CD4-positive, alpha-beta T cell (primary cell): Measurements from ENCODE around the gene PCK2. TPM values are rescaled to one million over a fixed set of nuclear protein-coding genes. Genes with fewer than 3 reads are reported as not detected.

Experiments used
- ATAC-seq: fragments of 200-7000 bp; cut with Tn5 transposase; one replicate; pipeline ENCODE4 v1.10.0; 2022; ENCODE audit warnings: mild to moderate bottlenecking; ENCODE audit not compliant: poor library complexity
- CTCF ChIA-PET: fragments of 350-600 bp; sonication (Branson Sonifier 250); formaldehyde crosslinking; loops from one replicate; lab custom pipeline; 2021; ENCODE audit warnings: antibody characterized with exemption, inconsistent platforms; lab: Charles Lee
- POLR2A ChIA-PET: fragments of 350-600 bp; sonication (Branson Sonifier 250); formaldehyde crosslinking; loops from one replicate; lab custom pipeline; 2021; ENCODE audit warnings: antibody characterized with exemption, inconsistent platforms; lab: Charles Lee
- DNase-seq, 14 experiments: peaks; one replicate each; pipeline ENCODE4 v3.0.0-alpha.2; 2013 to 2020; ENCODE audit warnings: mixed read lengths in 2 of 14
- H3K27ac ChIP-seq, 2 donors: one replicate each; pipeline versions ENCODE4 v1.5.1 to v1.7.0; 2013; ENCODE audit warnings: low read length in 2 of 2, low read depth in 1 of 2, mild to moderate bottlenecking in 1 of 2
- H3K27me3 ChIP-seq, 2 experiments: 1 replicate in 1 of 2; 2 replicates in 1 of 2; pipeline versions ENCODE4 v1.6.1 to v1.7.0; 2013; ENCODE audit warnings: low read length in 2 of 2, control low read depth in 1 of 2, mild to moderate bottlenecking in 1 of 2, moderate library complexity in 1 of 2; ENCODE audit not compliant: insufficient read depth in 2 of 2, control insufficient read depth in 1 of 2
- H3K36me3 ChIP-seq: one replicate; pipeline ENCODE4 v1.6.1; 2013; ENCODE audit warnings: low read length, control low read depth; ENCODE audit not compliant: insufficient read depth
- H3K4me1 ChIP-seq: one replicate; pipeline ENCODE4 v1.6.1; 2013; ENCODE audit warnings: low read length, control low read depth; ENCODE audit not compliant: insufficient read depth
- H3K4me3 ChIP-seq: one replicate; pipeline ENCODE4 v1.5.1; 2013; ENCODE audit warnings: mild to moderate bottlenecking, low read length, moderate library complexity
- H3K9me3 ChIP-seq, 2 experiments: 1 replicate in 1 of 2; 2 replicates in 1 of 2; pipeline versions ENCODE4 v1.6.1 to v1.7.0; 2013; ENCODE audit warnings: low read length in 2 of 2, mild to moderate bottlenecking in 2 of 2, control low read depth in 1 of 2, moderate library complexity in 1 of 2; ENCODE audit not compliant: control insufficient read depth in 1 of 2, insufficient read depth in 1 of 2
- H3K27ac Mint-ChIP-seq: one replicate; pipeline ENCODE4 v1.8.0; 2020; ENCODE audit warnings: mixed read lengths
- H3K27me3 Mint-ChIP-seq: one replicate; pipeline ENCODE4 v1.8.0; 2021; ENCODE audit warnings: mixed read lengths
- H3K36me3 Mint-ChIP-seq: one replicate; pipeline ENCODE4 v1.8.0; 2021; ENCODE audit warnings: low read depth, mixed read lengths
- H3K4me1 Mint-ChIP-seq: one replicate; pipeline ENCODE4 v1.8.0; 2021; ENCODE audit warnings: low read depth, mixed read lengths
- H3K4me3 Mint-ChIP-seq: one replicate; pipeline ENCODE4 v1.8.0; 2020; ENCODE audit warnings: mild to moderate bottlenecking, mixed read lengths
- H3K9me3 Mint-ChIP-seq: one replicate; pipeline ENCODE4 v1.8.0; 2020; ENCODE audit warnings: mixed read lengths
- CTCF ChIP-seq: fragments of 200-600 bp; IDR thresholded peaks from one replicate; pipeline ENCODE4 v1.8.0; 2022; ENCODE audit warnings: antibody characterized with exemption, mild to moderate bottlenecking
- intact Hi-C, 2 experiments: fragments of 100-400 bp; cut with DNase I in 1 of 2; cut with micrococcal nuclease in 1 of 2; formaldehyde crosslinking; loops; one replicate each; pipeline versions ENCODE4 v1.15.1 to v1.9.0; 2023 to 2025; cut with DNase I, micrococcal nuclease
- total RNA-seq, 174 experiments: library from RNA in 2 of 174; stranded (reverse) in 2 of 174; gene quantifications; one replicate each; pipeline ENCODE4 v1.2.3 and lab custom pipeline; 2021 to 2026

Gene PCK2
- total RNA-seq, 2 experiments from 2014 or later, result 5.2 to 7.4 TPM

- Histone ChIP-seq H3K36me3 (peaks cover 58% of the 10 kb centered on the region), H3K4me3 (peak within 1 kb of the TSS; percentile 92), H3K27ac (peak within 1 kb of the TSS; percentile 62 to 71), H3K4me1 (peaks cover 73% of the 10 kb centered on the region), H3K9me3 (no peaks in the 10 kb centered on the region), H3K27me3 (no peaks in the 10 kb centered on the region)
- intact Hi-C loops, result loop anchor here in 1 of 2 experiments (1.0 kb wide), 1 partner anchor 26 kb away; no protein-coding TSS in a partner anchor
- peak within 1 kb of the TSS; percentile 95 for H3K4me3 Mint-ChIP-seq
- H3K27ac Mint-ChIP-seq, result peak within 1 kb of the TSS; percentile 90
- peak; percentile 97 to 100 (median 99) for DNase-seq
- peaks cover 76% of the 10 kb centered on the region for H3K4me1 Mint-ChIP-seq
- ChIA-PET CTCF (interaction anchor here (0.8 to 1.2 kb wide), 7 partner anchors 19 to 101 kb away, joined by 3 to 11 read pairs (median 4); partner anchors contain the start of genes DCAF11, IRF9, MDP1 and NRL), POLR2A (interaction anchor here (0.7 to 11.7 kb wide), 23 partner anchors 9 to 289 kb away, joined by 3 to 296 read pairs (median 5); partner anchors contain the start of genes CBLN3, CHMP4A, DCAF11 and DHRS1)
- peak; percentile 90 for ATAC-seq
- H3K36me3 Mint-ChIP-seq, result peaks cover 71% of the 10 kb centered on the region
- H3K27me3 Mint-ChIP-seq, result no peaks in the 10 kb centered on the region
- H3K9me3 Mint-ChIP-seq, result no peaks in the 10 kb centered on the region
- no peak for TF ChIP-seq CTCF
Measured at GRCh38 chr14:24141097-24141880, 47.2 kb downstream of the PCK2 start, which contains the start of gene EMC9. EMC9 (minus strand) TSS chr14:24141591; CDS start chr14:24141304, 287 bp downstream.

GRCh38 chr14:24143511-24143910 is 49.4 kb downstream of the PCK2 start:
- ATAC-seq, result no peak
- Histone ChIP-seq H3K4me1 (peaks cover 62% of the 10 kb centered on the region), H3K9me3 (no peaks in the 10 kb centered on the region), H3K27me3 (no peaks in the 10 kb centered on the region), H3K4me3 (no peak overlapping the region), H3K36me3 (peaks cover 43% of the 10 kb centered on the region), H3K27ac (no peak overlapping the region)
- POLR2A ChIA-PET, result interaction anchor here (0.6 to 6.4 kb wide), 4 partner anchors 8 to 35 kb away, joined by 3 to 119 read pairs (median 8); partner anchors contain the start of genes DCAF11, IRF9, NRL and PSME1
- Mint-ChIP-seq H3K9me3 (no peaks in the 10 kb centered on the region), H3K27ac (peak overlapping the region; percentile 90), H3K4me3 (peak overlapping the region; percentile 66), H3K27me3 (no peaks in the 10 kb centered on the region), H3K36me3 (peaks cover 77% of the 10 kb centered on the region), H3K4me1 (peaks cover 75% of the 10 kb centered on the region)
- TF ChIP-seq CTCF, result no peak
- DNase-seq, result no peak
- CTCF ChIA-PET, result interaction anchor here (0.7 to 1.1 kb wide), 2 partner anchors 34 to 165 kb away, joined by 3 read pairs; partner anchors contain the start of gene CIDEB
- intact Hi-C loops, result no loop called here

- H3K27ac Mint-ChIP-seq, result peak overlapping the region; percentile 42
- peak overlapping the region; percentile 73 for H3K4me3 Mint-ChIP-seq
- CTCF ChIA-PET, result interaction anchor here (1.2 kb wide), 1 partner anchor 36 kb away, joined by 3 read pairs; no protein-coding TSS in a partner anchor
- POLR2A ChIA-PET, result interaction anchor here (1.8 to 8.0 kb wide), 3 partner anchors 9 to 29 kb away, joined by 11 to 127 read pairs (median 119); partner anchors contain the start of genes DCAF11, IRF9, NRL and PSME1
- H3K27me3 Mint-ChIP-seq, result no peaks in the 10 kb centered on the region
- no peak for DNase-seq
- peaks cover 77% of the 10 kb centered on the region for H3K36me3 Mint-ChIP-seq
- intact Hi-C loops, result loop anchor here in 1 of 2 experiments (2.0 kb wide), 1 partner anchor 28 kb away; no protein-coding TSS in a partner anchor
- no peak for ATAC-seq
- Histone ChIP-seq H3K9me3 (no peaks in the 10 kb centered on the region), H3K27ac (no peak overlapping the region), H3K27me3 (no peaks in the 10 kb centered on the region), H3K4me1 (peaks cover 62% of the 10 kb centered on the region), H3K36me3 (peaks cover 43% of the 10 kb centered on the region), H3K4me3 (no peak overlapping the region)
- H3K4me1 Mint-ChIP-seq, result peaks cover 75% of the 10 kb centered on the region
- no peaks in the 10 kb centered on the region for H3K9me3 Mint-ChIP-seq
- TF ChIP-seq CTCF, result no peak
Measured at GRCh38 chr14:24144451-24144850, 50.3 kb downstream of the PCK2 start.
